ENCODE data around the gene NOL6. TPM values are rescaled to one million over a fixed set of nuclear protein-coding genes. Genes with fewer than 3 reads are reported as not detected.
A peak's percentile ranks its signal among the peaks of the same experiment; 100 is the strongest.

The NOL6 gene
- total RNA-seq, 1 donor from 2014 or later, result 14.6 TPM

DNA sequence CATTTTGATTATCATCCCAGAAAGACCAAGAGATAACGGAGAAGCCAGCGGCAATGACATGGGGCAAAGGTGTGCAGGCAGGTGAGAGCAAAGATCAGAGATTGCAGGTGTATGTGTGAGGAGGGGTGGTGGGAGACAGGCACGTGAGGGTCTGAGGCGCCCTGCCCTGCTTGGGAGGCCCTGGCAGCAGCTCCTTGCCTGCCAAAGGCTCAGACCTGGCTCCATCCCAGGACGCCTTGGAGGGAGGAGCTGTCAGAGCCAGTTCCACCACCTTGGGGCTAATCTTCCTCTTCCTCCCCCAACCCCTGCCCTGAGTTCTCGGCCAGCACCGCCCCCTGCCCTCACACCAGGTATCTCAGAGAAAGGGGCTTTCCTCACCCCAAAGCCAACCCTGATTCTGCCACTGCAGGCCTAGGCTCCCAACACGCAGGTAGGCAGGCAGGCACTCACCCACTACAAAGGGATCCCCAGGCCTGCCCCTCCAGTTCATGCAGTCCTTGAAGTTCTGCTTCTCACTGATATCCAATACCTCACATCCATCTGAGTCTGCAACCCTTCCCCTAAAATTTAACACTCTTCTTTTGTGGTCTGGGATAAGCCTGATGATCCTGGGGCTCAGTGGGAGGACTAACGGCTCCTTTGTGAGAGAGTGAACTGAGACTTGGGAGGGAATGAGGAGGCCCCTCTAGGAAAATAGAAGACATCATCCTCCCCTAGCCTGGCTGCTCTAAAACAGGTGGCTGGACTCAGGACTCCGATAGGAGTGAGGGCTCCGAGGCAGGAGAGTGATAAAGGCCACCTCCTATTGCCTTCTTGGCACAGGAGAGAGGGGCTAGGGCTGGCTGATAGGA lies 28.1 kb downstream of the NOL6 start:
- no peaks in the 10 kb centered on the region for H3K9me3 ChIP-seq (ENCODE audit: control insufficient read depth in 3 of 3, low read length in 3 of 3)
- peaks cover 16 to 21% (median 16%) of the 10 kb centered on the region in 3 donors for H3K4me1 ChIP-seq (ENCODE audit: control insufficient read depth in 3 of 3, insufficient read depth in 3 of 3, low read length in 3 of 3)
- no peak overlapping the region for H3K4me3 ChIP-seq (ENCODE audit: low read length in 3 of 3)
- H3K27me3 ChIP-seq (ENCODE audit: control insufficient read depth in 3 of 3, insufficient read depth in 3 of 3, low read length in 3 of 3), result peaks cover 0 to 5% (median 0%) of the 10 kb centered on the region in 3 donors
- peaks cover 0 to 5% (median 0%) of the 10 kb centered on the region in 3 donors for H3K36me3 ChIP-seq (ENCODE audit: control insufficient read depth in 3 of 3, insufficient read depth in 3 of 3, low read length in 3 of 3)
- peak overlapping the region; percentile 73 for H3K27ac ChIP-seq (ENCODE audit: low read depth, low read length)
- H3K9ac ChIP-seq (ENCODE audit: low read depth in 1 of 3, low read length in 3 of 3), result peak overlapping the region in 1 of 3 donors; percentile 57

- no peak overlapping the region for H3K4me3 ChIP-seq (ENCODE audit: low read length in 3 of 3)
- H3K27ac ChIP-seq (ENCODE audit: low read depth, low read length), result no peak overlapping the region
- no peaks in the 10 kb centered on the region for H3K9me3 ChIP-seq (ENCODE audit: control insufficient read depth in 3 of 3, low read length in 3 of 3)
- H3K9ac ChIP-seq (ENCODE audit: low read depth in 1 of 3, low read length in 3 of 3), result no peak overlapping the region
- peaks cover 0 to 5% (median 0%) of the 10 kb centered on the region in 3 donors for H3K36me3 ChIP-seq (ENCODE audit: control insufficient read depth in 3 of 3, insufficient read depth in 3 of 3, low read length in 3 of 3)
- H3K4me1 ChIP-seq (ENCODE audit: control insufficient read depth in 3 of 3, insufficient read depth in 3 of 3, low read length in 3 of 3), result peaks cover 16 to 23% (median 21%) of the 10 kb centered on the region in 3 donors
- peaks cover 0 to 5% (median 3%) of the 10 kb centered on the region in 3 donors for H3K27me3 ChIP-seq (ENCODE audit: control insufficient read depth in 3 of 3, insufficient read depth in 3 of 3, low read length in 3 of 3)
Measured at GRCh38 chr9:33443464-33444154, 30.1 kb downstream of the NOL6 start.

DNA sequence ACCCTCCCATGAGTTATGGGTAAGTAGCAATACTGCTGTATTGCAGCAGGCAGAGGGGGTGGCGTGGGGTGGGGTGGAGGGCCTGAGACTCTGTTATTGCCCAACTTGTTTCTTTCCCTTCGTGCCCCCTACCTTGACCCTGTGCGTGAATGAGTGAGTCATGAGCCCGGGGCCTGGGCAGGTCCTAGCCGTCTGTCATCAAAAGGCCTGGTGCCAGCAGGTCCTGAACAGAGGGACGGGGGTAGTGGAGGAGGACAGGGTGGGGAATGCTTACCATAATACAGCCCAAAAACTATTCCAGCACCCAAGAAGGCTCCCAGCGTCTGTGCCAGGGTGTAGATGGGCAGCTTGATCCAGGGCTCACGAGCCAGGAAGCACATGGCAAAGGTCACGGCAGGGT lies 30.7 kb downstream of the NOL6 start:
- Histone ChIP-seq H3K36me3 (ENCODE audit: control insufficient read depth in 3 of 3, insufficient read depth in 3 of 3, low read length in 3 of 3) (peaks cover 0 to 5% (median 0%) of the 10 kb centered on the region in 3 donors), H3K27me3 (ENCODE audit: control insufficient read depth in 3 of 3, insufficient read depth in 3 of 3, low read length in 3 of 3) (peaks cover 0 to 4% (median 3%) of the 10 kb centered on the region in 3 donors), H3K9me3 (ENCODE audit: control insufficient read depth in 3 of 3, low read length in 3 of 3) (no peaks in the 10 kb centered on the region), H3K27ac (ENCODE audit: low read depth, low read length) (no peak overlapping the region), H3K4me1 (ENCODE audit: control insufficient read depth in 3 of 3, insufficient read depth in 3 of 3, low read length in 3 of 3) (peaks cover 14 to 21% (median 18%) of the 10 kb centered on the region in 3 donors), H3K4me3 (ENCODE audit: low read length in 3 of 3) (no peak overlapping the region), H3K9ac (ENCODE audit: low read depth in 1 of 3, low read length in 3 of 3) (no peak overlapping the region)

- peaks cover 0 to 3% (median 0%) of the 10 kb centered on the region in 3 donors for H3K27me3 ChIP-seq (ENCODE audit: control insufficient read depth in 3 of 3, insufficient read depth in 3 of 3, low read length in 3 of 3)
- H3K9me3 ChIP-seq (ENCODE audit: control insufficient read depth in 3 of 3, low read length in 3 of 3), result no peaks in the 10 kb centered on the region
- peaks cover 0 to 5% (median 0%) of the 10 kb centered on the region in 3 donors for H3K36me3 ChIP-seq (ENCODE audit: control insufficient read depth in 3 of 3, insufficient read depth in 3 of 3, low read length in 3 of 3)
Measured at GRCh38 chr9:33442125-33442524, 31.6 kb downstream of the NOL6 start.

GRCh38 chr9:33440609-33441008 lies 33.1 kb downstream of the NOL6 start:
- no peak overlapping the region for H3K4me3 ChIP-seq (ENCODE audit: low read length in 3 of 3)
- no peak overlapping the region for H3K27ac ChIP-seq (ENCODE audit: low read depth, low read length)
- peaks cover 0 to 9% (median 0%) of the 10 kb centered on the region in 3 donors for H3K27me3 ChIP-seq (ENCODE audit: control insufficient read depth in 3 of 3, insufficient read depth in 3 of 3, low read length in 3 of 3)
- H3K9me3 ChIP-seq (ENCODE audit: control insufficient read depth in 3 of 3, low read length in 3 of 3), result no peaks in the 10 kb centered on the region
- H3K9ac ChIP-seq (ENCODE audit: low read depth in 1 of 3, low read length in 3 of 3), result no peak overlapping the region
- peaks cover 0 to 5% (median 0%) of the 10 kb centered on the region in 3 donors for H3K36me3 ChIP-seq (ENCODE audit: control insufficient read depth in 3 of 3, insufficient read depth in 3 of 3, low read length in 3 of 3)
- H3K4me1 ChIP-seq (ENCODE audit: control insufficient read depth in 3 of 3, insufficient read depth in 3 of 3, low read length in 3 of 3), result peaks cover 0 to 12% (median 0%) of the 10 kb centered on the region in 3 donors

More at GRCh38 chr9:33442125-33442524, 31.6 kb downstream of the NOL6 start:
- no peak overlapping the region for H3K9ac ChIP-seq (ENCODE audit: low read depth in 1 of 3, low read length in 3 of 3)
- no peak overlapping the region for H3K27ac ChIP-seq (ENCODE audit: low read depth, low read length)
- no peak overlapping the region for H3K4me3 ChIP-seq (ENCODE audit: low read length in 3 of 3)
- peaks cover 8 to 16% (median 11%) of the 10 kb centered on the region in 3 donors for H3K4me1 ChIP-seq (ENCODE audit: control insufficient read depth in 3 of 3, insufficient read depth in 3 of 3, low read length in 3 of 3)

DNA sequence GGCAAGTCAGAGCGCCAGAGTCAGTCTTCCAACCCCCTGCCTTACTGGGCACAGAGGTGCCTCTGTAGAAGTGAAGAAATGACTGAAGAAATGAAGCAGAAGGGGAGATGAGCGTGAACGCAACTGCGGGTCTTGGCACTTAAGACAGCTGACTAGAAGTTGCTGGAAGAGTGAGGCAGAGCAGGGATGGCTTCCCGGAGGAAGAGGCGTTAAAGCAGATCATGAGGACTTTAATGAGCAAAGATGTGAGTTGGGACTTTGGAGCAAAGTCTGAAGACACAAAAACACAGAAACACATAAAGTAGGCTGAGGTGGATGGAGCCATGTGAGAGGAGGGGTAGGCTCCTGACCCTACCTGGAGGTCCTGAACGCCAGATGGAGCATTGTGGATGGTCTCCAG lies 33.5 kb downstream of the NOL6 start:
- no peak overlapping the region for H3K9ac ChIP-seq (ENCODE audit: low read depth in 1 of 3, low read length in 3 of 3)
- H3K9me3 ChIP-seq (ENCODE audit: control insufficient read depth in 3 of 3, low read length in 3 of 3), result no peaks in the 10 kb centered on the region
- no peak overlapping the region for H3K4me3 ChIP-seq (ENCODE audit: low read length in 3 of 3)
- peaks cover 0 to 12% (median 0%) of the 10 kb centered on the region in 3 donors for H3K4me1 ChIP-seq (ENCODE audit: control insufficient read depth in 3 of 3, insufficient read depth in 3 of 3, low read length in 3 of 3)
- H3K36me3 ChIP-seq (ENCODE audit: control insufficient read depth in 3 of 3, insufficient read depth in 3 of 3, low read length in 3 of 3), result peaks cover 0 to 5% (median 0%) of the 10 kb centered on the region in 3 donors
- H3K27me3 ChIP-seq (ENCODE audit: control insufficient read depth in 3 of 3, insufficient read depth in 3 of 3, low read length in 3 of 3), result peaks cover 0 to 12% (median 2%) of the 10 kb centered on the region in 3 donors
- H3K27ac ChIP-seq (ENCODE audit: low read depth, low read length), result no peak overlapping the region

GRCh38 chr9:33439731-33440130 lies 34.0 kb downstream of the NOL6 start:
- Histone ChIP-seq H3K4me3 (ENCODE audit: low read length in 3 of 3) (no peak overlapping the region), H3K36me3 (ENCODE audit: control insufficient read depth in 3 of 3, insufficient read depth in 3 of 3, low read length in 3 of 3) (peaks cover 0 to 5% (median 0%) of the 10 kb centered on the region in 3 donors), H3K9ac (ENCODE audit: low read depth in 1 of 3, low read length in 3 of 3) (no peak overlapping the region), H3K27me3 (ENCODE audit: control insufficient read depth in 3 of 3, insufficient read depth in 3 of 3, low read length in 3 of 3) (peaks cover 0 to 17% (median 6%) of the 10 kb centered on the region in 3 donors), H3K27ac (ENCODE audit: low read depth, low read length) (no peak overlapping the region), H3K9me3 (ENCODE audit: control insufficient read depth in 3 of 3, low read length in 3 of 3) (no peaks in the 10 kb centered on the region), H3K4me1 (ENCODE audit: control insufficient read depth in 3 of 3, insufficient read depth in 3 of 3, low read length in 3 of 3) (peaks cover 0 to 12% (median 0%) of the 10 kb centered on the region in 3 donors)

GRCh38 chr9:33438926-33439680 lies 34.6 kb downstream of the NOL6 start:
- H3K9me3 ChIP-seq (ENCODE audit: control insufficient read depth in 3 of 3, low read length in 3 of 3), result no peaks in the 10 kb centered on the region
- H3K27me3 ChIP-seq (ENCODE audit: control insufficient read depth in 3 of 3, insufficient read depth in 3 of 3, low read length in 3 of 3), result peaks cover 0 to 23% (median 11%) of the 10 kb centered on the region in 3 donors
- no peak overlapping the region for H3K4me3 ChIP-seq (ENCODE audit: low read length in 3 of 3)
- H3K9ac ChIP-seq (ENCODE audit: low read depth in 1 of 3, low read length in 3 of 3), result no peak overlapping the region
- peaks cover 0 to 12% (median 0%) of the 10 kb centered on the region in 3 donors for H3K4me1 ChIP-seq (ENCODE audit: control insufficient read depth in 3 of 3, insufficient read depth in 3 of 3, low read length in 3 of 3)
- peaks cover 0 to 5% (median 0%) of the 10 kb centered on the region in 3 donors for H3K36me3 ChIP-seq (ENCODE audit: control insufficient read depth in 3 of 3, insufficient read depth in 3 of 3, low read length in 3 of 3)
- no peak overlapping the region for H3K27ac ChIP-seq (ENCODE audit: low read depth, low read length)

DNA sequence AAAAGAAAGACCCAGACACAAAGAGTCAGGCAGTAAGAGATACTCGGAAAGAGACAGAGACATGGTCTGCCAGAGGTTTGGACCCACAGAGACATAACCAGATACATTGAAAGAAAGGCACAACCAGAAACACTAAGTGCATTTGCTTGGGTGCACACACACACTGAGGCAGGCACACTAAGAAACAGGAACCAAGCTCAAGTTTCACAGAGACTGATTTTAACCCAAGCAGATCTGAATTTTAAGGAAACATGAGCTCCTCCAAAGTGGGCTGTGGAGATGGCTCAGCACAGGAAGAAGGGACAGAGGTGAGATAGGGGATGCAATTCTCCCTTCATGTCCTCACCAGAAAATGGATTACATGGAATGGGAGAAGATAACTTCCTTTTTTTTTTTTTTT lies 35.8 kb downstream of the NOL6 start:
- Histone ChIP-seq H3K4me3 (ENCODE audit: low read length in 3 of 3) (no peak overlapping the region), H3K9me3 (ENCODE audit: control insufficient read depth in 3 of 3, low read length in 3 of 3) (no peaks in the 10 kb centered on the region), H3K4me1 (ENCODE audit: control insufficient read depth in 3 of 3, insufficient read depth in 3 of 3, low read length in 3 of 3) (peaks cover 0 to 12% (median 0%) of the 10 kb centered on the region in 3 donors), H3K36me3 (ENCODE audit: control insufficient read depth in 3 of 3, insufficient read depth in 3 of 3, low read length in 3 of 3) (peaks cover 0 to 5% (median 0%) of the 10 kb centered on the region in 3 donors), H3K27ac (ENCODE audit: low read depth, low read length) (no peak overlapping the region), H3K27me3 (ENCODE audit: control insufficient read depth in 3 of 3, insufficient read depth in 3 of 3, low read length in 3 of 3) (peaks cover 0 to 24% (median 11%) of the 10 kb centered on the region in 3 donors), H3K9ac (ENCODE audit: low read depth in 1 of 3, low read length in 3 of 3) (no peak overlapping the region)

Measured in skeletal muscle tissue (tissue), 4 donors.